HL-60 (cell line): ENCODE measurements around the gene OGDH.

ENCODE experiments used
- CTCF ChIP-seq: IDR thresholded peaks from one replicate; pipeline ENCODE4 v1.5.1; 2011; ENCODE audit warnings: low read length, control low read depth, inconsistent platforms; ENCODE audit not compliant: insufficient read depth
- GABPA ChIP-seq: IDR thresholded peaks from 2 replicates; pipeline ENCODE4 v1.6.1; 2012; ENCODE audit warnings: low read depth
- POLR2AphosphoS5 ChIP-seq: IDR thresholded peaks from 2 replicates; pipeline ENCODE4 v1.6.1; 2012; ENCODE audit warnings: low read depth
- REST ChIP-seq: IDR thresholded peaks from 2 replicates; pipeline ENCODE4 v1.6.1; 2012; ENCODE audit warnings: low read depth; ENCODE audit not compliant: insufficient replicate concordance
- SPI1 ChIP-seq: IDR thresholded peaks from 2 replicates; pipeline ENCODE4 v1.6.1; 2012; ENCODE audit warnings: low read depth, mild to moderate bottlenecking, borderline replicate concordance

- TF ChIP-seq CTCF = no peak
- TF ChIP-seq POLR2AphosphoS5 = no peak
- no peak for TF ChIP-seq REST
- TF ChIP-seq GABPA = no peak
- no peak for TF ChIP-seq SPI1
These were observed 39.7 kb upstream of the OGDH start for GRCh38 chr7:44566680-44567079.
